Measurements from ENCODE around the gene SH3PXD2B.

- TF ChIP-seq EZH2 (IDR thresholded peaks at IDR 0.05; ENCODE audit: insufficient read depth, poor library complexity, severe bottlenecking) (no peak), EZH2phosphoT487 (IDR thresholded peaks at IDR 0.05; ENCODE audit: insufficient read depth, low read depth) (no peak)
These were observed 84.1 kb downstream of the SH3PXD2B start for GRCh38 chr5:172370237-172370640.
